Measurements from ENCODE around the gene TANGO6. TPM values are rescaled to one million over a fixed set of nuclear protein-coding genes. Genes with fewer than 3 reads are reported as not detected.
"Not testable (repeated sequence)": the region's sequence is repeated elsewhere in the genome, so short reads cannot be mapped to it uniquely, and the experiment has no call there.

The TANGO6 gene
- total RNA-seq, 1 experiment from 2014 or later, result 18.0 TPM

GRCh38 chr16:69120096-69120664, 276.8 kb downstream of the TANGO6 start:
- no TSS peak for BruUV-seq (replicated peaks)
- DNase-seq (ENCODE audit: low spot score), result no peak
- no peaks in the 10 kb centered on the region for H3K27me3 ChIP-seq (replicated peaks; ENCODE audit: insufficient read depth, low read depth, low read length, poor library complexity)
- H3K36me3 ChIP-seq (ENCODE audit: insufficient read depth, low read length, poor library complexity, severe bottlenecking), result peaks cover 45% of the 10 kb centered on the region
- no peak overlapping the region for H3K4me3 ChIP-seq (ENCODE audit: low read depth, low read length, poor library complexity, severe bottlenecking)
- CTCF ChIA-PET, result no interaction called here
- H3K4me1 ChIP-seq (ENCODE audit: insufficient read depth, low read length, poor library complexity, severe bottlenecking), result no peaks in the 10 kb centered on the region
- POLR2A ChIA-PET (ENCODE audit: low non-redundant PET), result no interaction called here
- H3K27ac ChIP-seq (ENCODE audit: low read depth, low read length, poor library complexity, severe bottlenecking), result no peak overlapping the region
- intact Hi-C loops (cut with micrococcal nuclease; ENCODE audit: unreplicated experiment), result no loop called here
- TF ChIP-seq CTCF (conservative IDR thresholded peaks at IDR 0.05; ENCODE audit: low read depth, low read length) (no peak), EZH2 (IDR thresholded peaks at IDR 0.05; ENCODE audit: borderline replicate concordance, low read depth, low read length, poor library complexity, severe bottlenecking) (no peak)
- H3K9me3 ChIP-seq (ENCODE audit: low read depth, low read length, poor library complexity, severe bottlenecking), result no peaks in the 10 kb centered on the region

GRCh38 chr16:69123910-69124309, 280.6 kb downstream of the TANGO6 start:
- H3K27me3 ChIP-seq (replicated peaks; ENCODE audit: insufficient read depth, low read depth, low read length, poor library complexity), result no peaks in the 10 kb centered on the region
- BruUV-seq (replicated peaks), result no TSS peak
- POLR2A ChIA-PET (ENCODE audit: low non-redundant PET), result interaction anchor here (0.7 kb wide), 1 partner anchor 17 kb away, joined by 10 read pairs; no protein-coding TSS in a partner anchor
- H3K27ac ChIP-seq (ENCODE audit: low read depth, low read length, poor library complexity, severe bottlenecking), result no peak overlapping the region
- peaks cover 23% of the 10 kb centered on the region for H3K36me3 ChIP-seq (ENCODE audit: insufficient read depth, low read length, poor library complexity, severe bottlenecking)
- DNase-seq (ENCODE audit: low spot score), result peak; percentile 88
- intact Hi-C loops (cut with micrococcal nuclease; ENCODE audit: unreplicated experiment), result loop anchor here (1.0 to 2.0 kb wide), 4 partner anchors 221 to 595 kb away; no protein-coding TSS in a partner anchor
- H3K9me3 ChIP-seq (ENCODE audit: low read depth, low read length, poor library complexity, severe bottlenecking), result no peaks in the 10 kb centered on the region
- TF ChIP-seq EZH2 (IDR thresholded peaks at IDR 0.05; ENCODE audit: borderline replicate concordance, low read depth, low read length, poor library complexity, severe bottlenecking) (no peak), CTCF (conservative IDR thresholded peaks at IDR 0.05; ENCODE audit: low read depth, low read length) (peak; percentile 78)
- H3K4me3 ChIP-seq (ENCODE audit: low read depth, low read length, poor library complexity, severe bottlenecking), result no peak overlapping the region
- no peaks in the 10 kb centered on the region for H3K4me1 ChIP-seq (ENCODE audit: insufficient read depth, low read length, poor library complexity, severe bottlenecking)
- CTCF ChIA-PET, result interaction anchor here (0.6 to 1.8 kb wide), 5 partner anchors 11 to 397 kb away, joined by 3 to 10 read pairs (median 5); partner anchors contain the start of gene HAS3

GRCh38 chr16:69124406-69124805, 281.1 kb downstream of the TANGO6 start:
- not testable (repeated sequence) for H3K4me3 ChIP-seq (ENCODE audit: low read depth, low read length, poor library complexity, severe bottlenecking); H3K27me3 ChIP-seq (replicated peaks; ENCODE audit: insufficient read depth, low read depth, low read length, poor library complexity); H3K27ac ChIP-seq (ENCODE audit: low read depth, low read length, poor library complexity, severe bottlenecking); H3K4me1 ChIP-seq (ENCODE audit: insufficient read depth, low read length, poor library complexity, severe bottlenecking); BruUV-seq (replicated peaks); H3K9me3 ChIP-seq (ENCODE audit: low read depth, low read length, poor library complexity, severe bottlenecking); DNase-seq (ENCODE audit: low spot score)
- ChIA-PET CTCF (interaction anchor here (0.7 to 1.8 kb wide), 5 partner anchors 12 to 397 kb away, joined by 3 to 10 read pairs (median 5); no protein-coding TSS in a partner anchor), POLR2A (ENCODE audit: low non-redundant PET) (interaction anchor here (0.7 kb wide), 1 partner anchor 17 kb away, joined by 10 read pairs; no protein-coding TSS in a partner anchor)
- H3K36me3 ChIP-seq (ENCODE audit: insufficient read depth, low read length, poor library complexity, severe bottlenecking), result peaks cover 20% of the 10 kb centered on the region
- intact Hi-C loops (cut with micrococcal nuclease; ENCODE audit: unreplicated experiment), result loop anchor here (1.0 to 2.0 kb wide), 4 partner anchors 222 to 596 kb away; no protein-coding TSS in a partner anchor

- intact Hi-C loops (cut with micrococcal nuclease; ENCODE audit: unreplicated experiment), result loop anchor here (1.0 to 2.0 kb wide), 4 partner anchors 222 to 596 kb away; no protein-coding TSS in a partner anchor
- not testable (repeated sequence) for H3K4me1 ChIP-seq (ENCODE audit: insufficient read depth, low read length, poor library complexity, severe bottlenecking); H3K9me3 ChIP-seq (ENCODE audit: low read depth, low read length, poor library complexity, severe bottlenecking); DNase-seq (ENCODE audit: low spot score); H3K27me3 ChIP-seq (replicated peaks; ENCODE audit: insufficient read depth, low read depth, low read length, poor library complexity); BruUV-seq (replicated peaks); H3K27ac ChIP-seq (ENCODE audit: low read depth, low read length, poor library complexity, severe bottlenecking); H3K4me3 ChIP-seq (ENCODE audit: low read depth, low read length, poor library complexity, severe bottlenecking)
- peaks cover 20% of the 10 kb centered on the region for H3K36me3 ChIP-seq (ENCODE audit: insufficient read depth, low read length, poor library complexity, severe bottlenecking)
- ChIA-PET CTCF (interaction anchor here (0.6 to 1.7 kb wide), 4 partner anchors 84 to 281 kb away, joined by 3 to 9 read pairs (median 4); no protein-coding TSS in a partner anchor), POLR2A (ENCODE audit: low non-redundant PET) (interaction anchor here (0.6 kb wide), 1 partner anchor 17 kb away, joined by 3 read pairs; no protein-coding TSS in a partner anchor)
These were observed 281.6 kb downstream of the TANGO6 start for GRCh38 chr16:69124961-69125360.
